ENCODE results near the gene STYXL2. TPM values are rescaled to one million over a fixed set of nuclear protein-coding genes. Genes with fewer than 3 reads are reported as not detected.

Gene STYXL2
- total RNA-seq, 2 donors from 2014 or later, result 0.14 TPM; not detected in 1

- intact Hi-C loops (cut with DNase I), result no loop called here
- no peak for DNase-seq (ENCODE audit: low spot score)
These were observed 32.9 kb downstream of the STYXL2 start for GRCh38 chr1:167126811-167127210.

GRCh38 chr1:167127236-167127635 is 33.4 kb downstream of the STYXL2 start:
- no peak for DNase-seq (ENCODE audit: low spot score)
- intact Hi-C loops (cut with DNase I), result no loop called here

GRCh38 chr1:167127661-167128060 is 33.8 kb downstream of the STYXL2 start:
- DNase-seq (ENCODE audit: low spot score), result no peak
- intact Hi-C loops (cut with DNase I), result no loop called here

GRCh38 chr1:167128261-167129227 is 34.7 kb downstream of the STYXL2 start:
- DNase-seq (ENCODE audit: low spot score), result no peak
- intact Hi-C loops (cut with DNase I), result no loop called here

- no peak for DNase-seq (ENCODE audit: low spot score)
These were observed 37.1 kb downstream of the STYXL2 start for GRCh38 chr1:167130829-167131510.

GRCh38 chr1:167132301-167133010 is 38.6 kb downstream of the STYXL2 start:
- DNase-seq (ENCODE audit: low spot score), result no peak
- intact Hi-C loops (cut with DNase I), result no loop called here

More at GRCh38 chr1:167130829-167131510, 37.1 kb downstream of the STYXL2 start:
- intact Hi-C loops (cut with DNase I), result no loop called here

- no peak for DNase-seq (ENCODE audit: low spot score)
- intact Hi-C loops (cut with DNase I), result no loop called here
These were observed 41.5 kb downstream of the STYXL2 start for GRCh38 chr1:167135281-167135840.

GRCh38 chr1:167136191-167136614 is 42.3 kb downstream of the STYXL2 start:
- intact Hi-C loops (cut with DNase I), result no loop called here
- no peak for DNase-seq (ENCODE audit: low spot score)

GRCh38 chr1:167136806-167137205 is 42.9 kb downstream of the STYXL2 start:
- intact Hi-C loops (cut with DNase I), result no loop called here
- DNase-seq (ENCODE audit: low spot score), result no peak

GRCh38 chr1:167137332-167137781 is 43.5 kb downstream of the STYXL2 start:
- intact Hi-C loops (cut with DNase I), result no loop called here
- DNase-seq (ENCODE audit: low spot score), result no peak

GRCh38 chr1:167137793-167138510 is 44.1 kb downstream of the STYXL2 start:
- intact Hi-C loops (cut with DNase I), result no loop called here
- no peak for DNase-seq (ENCODE audit: low spot score)

GRCh38 chr1:167138703-167139102 is 44.8 kb downstream of the STYXL2 start:
- intact Hi-C loops (cut with DNase I), result no loop called here
- no peak for DNase-seq (ENCODE audit: low spot score)

- intact Hi-C loops (cut with DNase I), result no loop called here
- no peak for DNase-seq (ENCODE audit: low spot score)
These were observed 48.1 kb downstream of the STYXL2 start for GRCh38 chr1:167141963-167142362.

Other genes starting within 250 kb of the STYXL2 start
- 1 to 10 TPM; 8.7 to 9.6 TPM for gene TADA1, start 217.8 kb upstream of the STYXL2 start, total RNA-seq
- under 1 TPM; 0.10 to 0.14 TPM for gene ILDR2, start 118.5 kb upstream of the STYXL2 start, total RNA-seq
- gene MAEL, start 104.8 kb upstream of the STYXL2 start, total RNA-seq, result under 1 TPM in 1 of 2 donors, not detected in 1; 0.23 TPM
- gene GPA33, start 3.7 kb upstream of the STYXL2 start, total RNA-seq, result not detected
- 10 to 100 TPM; 19.2 to 21.1 TPM for gene POU2F1, start 126.8 kb downstream of the STYXL2 start, total RNA-seq

Data from posterior vena cava (tissue), 2 donors.